GM10266 (cell line): ENCODE results near the gene RXYLT1.

ENCODE experiments used
- DNase-seq: peaks from one replicate; pipeline ENCODE4 v3.0.0; 2012; ENCODE audit errors: extremely low spot score
- TF ChIP-seq, protein P1 (sequence below): IDR thresholded peaks from 2 replicates; pipeline ENCODE4 v1.5.1; 2012; ENCODE audit warnings: mild to moderate bottlenecking, low read depth; ENCODE audit not compliant: control insufficient read depth, insufficient read depth; ENCODE audit errors: missing control alignments

The RXYLT1 gene

DNA sequence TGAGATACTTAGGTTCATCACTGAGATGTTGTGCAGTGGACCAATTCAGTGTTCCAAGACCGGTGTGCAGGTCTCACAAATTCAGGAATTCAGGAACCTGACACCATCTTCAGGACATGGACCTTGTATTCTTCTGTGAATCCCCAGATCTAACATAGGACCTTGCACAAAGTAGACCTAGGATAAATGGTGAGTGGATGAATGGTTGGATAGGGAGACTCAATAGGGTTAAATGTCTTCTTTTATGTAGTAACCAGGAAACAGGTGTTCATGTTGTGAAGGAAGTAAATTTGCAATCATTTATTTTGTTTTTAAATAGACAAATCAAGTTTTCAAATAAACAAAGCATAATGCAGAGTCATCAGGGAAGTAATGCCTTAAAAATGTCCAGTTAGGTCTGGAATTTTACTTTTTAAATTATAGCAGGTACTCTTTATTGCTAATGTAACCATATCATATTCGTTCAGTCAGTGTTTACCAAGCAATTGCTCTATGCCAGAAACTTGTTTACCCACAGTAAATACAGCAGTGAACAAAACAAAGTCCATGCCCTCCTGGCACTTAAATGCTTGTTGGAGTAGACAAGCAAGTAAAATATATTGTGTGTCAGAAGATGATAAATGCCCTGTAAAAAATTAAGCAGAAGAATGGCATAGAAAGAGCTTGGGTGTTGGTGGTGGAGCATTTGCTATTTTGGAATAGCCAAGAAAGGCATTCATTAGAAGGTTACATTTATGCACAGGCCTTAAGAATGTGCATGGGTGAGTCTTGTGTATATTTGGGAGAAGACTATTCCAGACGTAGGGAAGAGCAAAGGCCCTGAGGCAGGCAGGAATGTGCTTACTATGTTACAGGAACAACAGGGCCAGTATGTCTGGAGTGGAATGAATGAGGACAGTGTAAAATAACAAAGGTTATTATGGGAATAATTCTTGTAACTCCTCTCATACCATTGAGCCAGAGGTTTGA lies 26.3 kb downstream of the RXYLT1 start:
- TF ChIP-seq, protein P1, sequence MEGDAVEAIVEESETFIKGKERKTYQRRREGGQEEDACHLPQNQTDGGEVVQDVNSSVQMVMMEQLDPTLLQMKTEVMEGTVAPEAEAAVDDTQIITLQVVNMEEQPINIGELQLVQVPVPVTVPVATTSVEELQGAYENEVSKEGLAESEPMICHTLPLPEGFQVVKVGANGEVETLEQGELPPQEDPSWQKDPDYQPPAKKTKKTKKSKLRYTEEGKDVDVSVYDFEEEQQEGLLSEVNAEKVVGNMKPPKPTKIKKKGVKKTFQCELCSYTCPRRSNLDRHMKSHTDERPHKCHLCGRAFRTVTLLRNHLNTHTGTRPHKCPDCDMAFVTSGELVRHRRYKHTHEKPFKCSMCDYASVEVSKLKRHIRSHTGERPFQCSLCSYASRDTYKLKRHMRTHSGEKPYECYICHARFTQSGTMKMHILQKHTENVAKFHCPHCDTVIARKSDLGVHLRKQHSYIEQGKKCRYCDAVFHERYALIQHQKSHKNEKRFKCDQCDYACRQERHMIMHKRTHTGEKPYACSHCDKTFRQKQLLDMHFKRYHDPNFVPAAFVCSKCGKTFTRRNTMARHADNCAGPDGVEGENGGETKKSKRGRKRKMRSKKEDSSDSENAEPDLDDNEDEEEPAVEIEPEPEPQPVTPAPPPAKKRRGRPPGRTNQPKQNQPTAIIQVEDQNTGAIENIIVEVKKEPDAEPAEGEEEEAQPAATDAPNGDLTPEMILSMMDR, result no peak
- no peak for DNase-seq

DNA sequence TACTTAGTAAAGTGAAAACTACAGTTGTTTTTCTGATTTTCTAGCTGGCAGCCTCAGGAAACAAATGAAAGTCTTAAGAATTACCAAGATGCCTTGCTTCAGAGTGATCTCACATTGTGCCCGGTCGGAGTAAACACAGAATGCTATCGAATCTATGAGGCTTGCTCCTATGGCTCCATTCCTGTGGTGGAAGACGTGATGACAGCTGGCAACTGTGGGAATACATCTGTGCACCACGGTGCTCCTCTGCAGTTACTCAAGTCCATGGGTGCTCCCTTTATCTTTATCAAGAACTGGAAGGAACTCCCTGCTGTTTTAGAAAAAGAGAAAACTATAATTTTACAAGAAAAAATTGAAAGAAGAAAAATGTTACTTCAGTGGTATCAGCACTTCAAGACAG lies 28.9 kb downstream of the RXYLT1 start:
- no peak for DNase-seq

DNA sequence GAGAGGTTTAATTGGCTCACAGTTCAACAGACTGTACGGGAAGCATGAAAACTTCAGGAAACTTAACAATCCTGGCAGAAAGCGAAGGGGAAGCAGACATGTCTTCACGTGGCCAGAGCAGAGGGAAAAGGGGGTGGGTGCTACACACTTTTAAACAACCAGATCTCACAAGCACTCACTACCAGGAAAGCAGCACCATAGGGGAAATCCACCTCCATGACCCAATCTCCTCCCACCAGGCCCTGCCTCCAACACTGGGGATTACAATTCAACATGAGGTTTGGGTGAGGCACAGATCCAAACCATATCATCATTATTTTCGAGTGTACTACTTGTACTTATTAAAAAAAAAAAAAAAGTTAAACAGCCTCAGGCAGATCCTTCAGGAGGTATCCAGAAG lies 29.9 kb downstream of the RXYLT1 start:
- TF ChIP-seq, protein P1, result no peak
- no peak for DNase-seq

More for the DNA sequence above, 28.9 kb downstream of the RXYLT1 start:
- TF ChIP-seq, protein P1, result no peak

DNA sequence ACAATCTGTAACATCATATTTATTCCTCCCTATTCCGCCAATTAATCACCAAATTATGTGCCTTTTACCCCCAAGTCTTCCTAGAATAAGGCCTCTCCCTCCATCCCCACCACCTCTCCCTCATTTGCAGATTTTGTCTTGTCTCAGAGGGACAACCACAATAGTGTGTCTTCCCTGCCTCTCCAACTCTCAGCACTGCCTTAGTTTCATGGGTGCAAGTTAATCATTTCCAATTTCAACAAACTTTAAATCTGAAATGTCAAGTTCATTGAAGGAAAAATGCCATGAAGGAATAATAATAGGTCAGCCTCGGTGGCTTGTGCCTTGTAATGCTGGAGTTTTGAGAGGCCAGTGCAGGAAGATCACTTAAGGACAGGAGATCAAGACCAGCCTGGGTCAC lies 31.6 kb downstream of the RXYLT1 start:
- no peak for DNase-seq
- TF ChIP-seq, protein P1, result no peak

DNA sequence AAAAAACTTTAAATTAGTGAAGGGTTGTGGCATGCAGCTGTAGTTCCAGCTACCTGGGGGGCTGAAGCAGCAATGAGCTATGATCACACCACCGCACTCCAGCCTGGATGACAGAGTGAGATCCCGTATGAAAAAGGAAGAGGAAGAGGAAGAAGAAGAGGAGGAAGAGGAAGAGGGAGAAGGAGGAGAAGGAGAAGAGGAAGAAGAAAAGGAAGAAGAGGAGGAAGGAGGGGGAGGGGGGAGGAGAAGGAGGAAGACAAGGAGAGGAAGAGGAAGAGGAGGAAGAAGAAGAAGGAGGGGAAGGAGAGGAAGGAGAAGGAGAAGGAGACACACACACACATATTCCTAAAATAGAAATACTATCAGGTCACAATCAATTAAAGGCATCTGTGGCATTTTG lies 32.0 kb downstream of the RXYLT1 start:
- TF ChIP-seq, protein P1, result no peak
- DNase-seq, result no peak

DNA sequence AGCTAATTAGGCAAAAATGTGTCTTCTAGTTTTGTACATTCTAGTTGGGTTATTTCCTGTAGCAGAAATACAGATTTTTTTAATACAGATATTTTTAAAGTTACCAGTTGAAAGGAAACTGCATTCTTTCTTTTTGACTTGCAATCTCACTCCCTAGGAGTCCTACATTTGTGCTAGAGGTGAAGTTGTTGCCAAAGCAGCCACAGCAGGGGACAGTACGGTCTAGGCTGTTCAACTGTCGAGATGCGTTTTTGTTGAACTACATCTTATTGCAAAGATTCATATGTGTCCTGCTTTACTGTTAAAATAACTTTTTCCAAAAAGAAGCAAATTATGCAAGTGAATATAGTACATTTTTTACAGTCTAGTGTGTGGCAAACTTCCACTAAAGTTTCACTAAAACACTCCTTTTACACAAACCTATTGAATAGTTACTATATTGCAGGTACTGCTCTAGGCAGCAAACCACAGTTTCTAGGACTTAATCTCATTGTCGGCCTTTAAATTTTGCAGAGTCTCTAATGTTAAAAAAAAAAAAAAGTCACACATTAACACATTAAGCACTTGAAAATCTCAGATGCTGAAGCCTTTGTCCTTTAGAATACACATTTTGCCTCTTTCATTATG lies 34.5 kb downstream of the RXYLT1 start:
- TF ChIP-seq, protein P1, result no peak
- DNase-seq, result no peak

DNA sequence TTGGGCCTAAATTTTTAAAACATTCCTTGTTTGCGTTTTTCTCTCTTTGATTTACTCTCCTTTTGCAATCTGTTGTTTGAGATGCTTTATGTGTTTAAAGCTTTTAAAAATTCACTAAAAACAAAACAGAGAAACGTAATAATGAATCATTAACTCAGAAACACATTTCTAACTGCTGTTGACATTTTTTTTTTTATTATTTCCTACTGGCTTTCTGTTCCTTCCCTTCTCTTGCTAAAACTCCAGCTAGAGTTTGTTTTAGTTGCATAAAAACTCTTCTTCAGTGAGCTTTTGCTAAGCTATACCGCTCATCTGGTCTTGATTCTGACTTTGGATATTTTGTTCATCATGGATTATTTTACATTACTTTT lies 35.8 kb downstream of the RXYLT1 start:
- TF ChIP-seq, protein P1, result no peak

More for the DNA sequence above, 35.8 kb downstream of the RXYLT1 start:
- DNase-seq, result no peak
